ENCODE results near the gene HOMER1.
A peak's percentile ranks its signal among the peaks of the same experiment; 100 is the strongest.
"Not testable (repeated sequence)": the region's sequence is repeated elsewhere in the genome, so short reads cannot be mapped to it uniquely, and the experiment has no call there.

HOMER1 gene

DNA sequence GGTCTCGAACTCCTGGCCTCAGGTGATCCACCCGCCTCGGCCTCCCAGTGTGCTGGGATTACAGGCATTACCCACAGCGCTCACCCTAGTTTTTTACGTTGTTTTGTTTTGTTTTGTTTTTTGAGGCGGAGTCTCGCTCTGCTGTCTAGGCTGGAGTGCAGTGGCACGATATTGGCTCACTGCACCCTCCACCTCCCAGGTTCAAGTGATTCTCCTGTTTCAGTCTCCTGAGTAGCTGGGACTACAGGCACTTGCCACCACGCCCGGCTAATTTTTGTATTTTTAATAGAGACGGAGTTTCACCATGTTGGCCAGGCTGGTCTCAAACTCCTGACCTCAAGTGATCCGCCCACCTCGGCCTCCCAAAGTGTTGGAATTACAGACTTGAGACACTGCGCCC is 2.4 kb upstream of the HOMER1 start:
- DNase-seq, result not testable (repeated sequence)

DNA sequence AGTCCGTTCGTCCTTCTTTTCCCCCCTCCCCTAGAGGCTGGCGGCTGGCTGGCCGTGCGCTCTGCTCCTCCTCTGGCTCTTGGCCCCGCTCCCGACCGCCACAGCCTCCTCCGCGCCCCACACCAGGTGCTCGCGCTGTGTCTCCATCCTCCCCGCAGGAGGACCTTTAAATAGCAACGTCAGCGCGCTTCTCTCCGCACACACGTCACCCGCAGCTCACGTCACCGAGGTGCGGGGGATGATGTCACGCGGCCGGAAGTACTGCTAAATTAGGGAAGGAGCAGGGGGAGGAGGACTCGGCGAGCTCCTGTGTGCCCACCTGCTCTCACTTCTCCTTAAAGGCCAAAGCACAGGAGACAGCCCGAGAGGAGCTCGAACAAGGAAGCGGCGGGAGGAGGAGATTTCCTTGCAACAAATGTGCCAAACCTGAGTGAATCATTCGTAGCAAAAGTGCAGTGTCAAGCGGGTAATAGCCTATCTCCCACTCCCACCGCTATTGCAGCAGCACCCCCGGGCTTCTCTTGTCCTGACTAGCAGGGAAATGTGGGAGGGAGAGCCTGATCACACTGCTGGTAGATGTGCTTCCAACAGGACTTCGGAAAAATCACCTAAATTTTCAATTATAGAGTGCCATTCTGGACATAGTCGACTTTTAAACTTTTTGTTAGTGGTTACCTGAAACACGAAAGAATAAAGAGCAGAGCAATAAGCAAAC is 614 bp upstream of the HOMER1 start:
- peak; percentile 46 for DNase-seq

GRCh38 chr5:79513308-79513703 is 628 bp downstream of the HOMER1 start:
- DNase-seq, result no peak

- no peak for DNase-seq
These were observed 1.2 kb downstream of the HOMER1 start for GRCh38 chr5:79512471-79513307.

DNA sequence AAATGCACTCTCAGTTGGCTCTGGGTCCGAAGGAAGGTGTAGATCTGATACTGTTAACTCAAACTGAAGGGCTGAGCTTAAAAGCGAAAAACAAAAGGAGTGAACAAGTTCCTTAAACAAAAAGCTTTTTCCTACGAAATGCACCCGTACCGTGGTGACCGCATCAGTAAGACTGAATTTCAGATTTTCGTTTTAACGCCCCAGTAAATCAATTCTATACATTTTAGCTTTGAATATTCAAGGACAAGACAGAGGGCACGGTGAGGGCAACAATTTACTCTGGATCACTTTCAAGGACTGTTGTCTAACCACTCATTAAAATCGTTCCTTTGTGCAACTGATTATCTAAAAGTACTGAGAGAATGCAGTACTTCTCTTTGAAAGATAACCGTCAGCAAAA is 1.9 kb downstream of the HOMER1 start:
- DNase-seq, result no peak

GRCh38 chr5:79510638-79511037 is 3.3 kb downstream of the HOMER1 start:
- DNase-seq, result no peak

DNA sequence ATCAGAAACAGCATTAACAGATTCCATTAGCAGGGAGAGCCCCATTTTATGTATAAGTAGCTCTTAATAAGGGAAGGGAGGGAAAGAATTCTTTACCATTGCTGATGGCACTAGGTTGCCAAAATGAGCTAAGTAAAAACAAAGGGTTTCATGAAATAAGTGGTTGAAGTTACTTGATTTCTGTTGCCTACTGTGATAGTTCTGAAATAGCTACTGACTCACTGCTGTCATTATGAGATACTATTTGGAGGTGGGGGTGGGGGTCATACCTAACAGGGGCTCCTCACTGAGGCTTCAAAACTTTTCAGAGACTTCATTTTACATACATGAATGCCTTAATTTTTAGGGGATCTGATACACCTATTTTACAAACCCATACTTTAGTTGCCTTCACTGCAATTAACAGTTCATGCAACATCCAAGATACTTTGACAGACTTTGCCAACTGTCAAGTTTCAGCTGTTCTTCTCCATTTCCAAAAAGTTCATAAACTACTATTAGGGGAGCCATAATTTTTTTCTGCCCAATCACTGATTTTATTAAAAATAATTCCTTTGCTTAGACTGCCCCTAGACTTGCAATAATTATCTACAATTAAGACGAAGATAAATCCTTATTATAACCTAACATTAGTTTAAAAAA is 4.6 kb downstream of the HOMER1 start:
- no peak for DNase-seq

GRCh38 chr5:79508794-79509193 is 5.1 kb downstream of the HOMER1 start:
- no peak for DNase-seq

GRCh38 chr5:79508354-79508753 is 5.6 kb downstream of the HOMER1 start:
- no peak for DNase-seq

- DNase-seq, result no peak
These were observed 6.4 kb downstream of the HOMER1 start for GRCh38 chr5:79507251-79508205.

DNA sequence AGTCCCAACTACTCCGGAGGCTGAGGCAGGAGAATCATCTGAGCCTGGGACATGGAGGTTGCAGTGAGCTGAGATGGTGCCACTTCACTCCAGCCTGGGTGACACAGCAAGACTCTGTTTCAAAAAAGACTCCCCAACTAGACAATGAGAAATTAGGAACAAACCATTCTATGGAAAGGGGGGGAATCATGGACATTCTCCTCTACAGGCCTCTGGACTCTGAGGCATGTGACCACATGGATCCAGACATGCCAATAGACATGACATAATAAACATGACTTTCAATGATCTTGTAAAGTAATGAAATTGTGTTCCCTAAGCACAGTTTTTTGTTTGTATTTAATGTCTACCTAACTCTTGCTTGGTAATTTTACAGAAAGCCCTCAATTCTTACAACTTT is 8.8 kb downstream of the HOMER1 start:
- no peak for DNase-seq

DNA sequence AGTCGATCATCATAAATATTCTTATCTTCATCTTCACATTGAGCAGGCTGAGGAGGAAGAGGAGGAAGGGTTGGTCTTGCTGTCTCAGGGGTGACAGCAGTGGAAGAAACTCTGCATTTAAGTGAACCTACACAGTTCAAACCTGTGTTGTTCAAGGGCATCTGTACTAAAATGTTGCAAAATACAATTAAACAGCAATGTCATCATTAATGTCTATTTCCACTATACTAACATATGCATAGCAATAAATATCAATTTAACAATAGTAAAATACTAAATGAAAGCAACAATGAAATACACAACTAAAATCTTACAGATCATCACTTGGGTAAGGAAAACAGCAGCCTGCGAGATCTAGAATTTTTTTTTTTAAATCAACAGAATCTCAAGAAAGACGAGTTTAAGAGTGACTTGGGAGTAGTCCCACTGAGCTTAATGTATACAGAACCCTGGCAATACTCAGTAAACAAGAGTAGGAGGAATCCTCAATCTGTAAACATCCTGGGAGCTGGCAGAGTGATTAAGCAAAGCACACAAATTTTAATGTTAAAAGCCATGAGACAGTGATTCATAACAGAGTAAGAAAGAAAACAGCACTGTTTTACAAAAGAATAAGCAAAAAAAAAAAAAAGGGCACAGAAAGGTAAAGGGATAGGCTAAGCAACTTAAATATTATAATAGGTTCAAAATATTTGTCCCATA is 10.0 kb downstream of the HOMER1 start:
- DNase-seq, result no peak

DNA sequence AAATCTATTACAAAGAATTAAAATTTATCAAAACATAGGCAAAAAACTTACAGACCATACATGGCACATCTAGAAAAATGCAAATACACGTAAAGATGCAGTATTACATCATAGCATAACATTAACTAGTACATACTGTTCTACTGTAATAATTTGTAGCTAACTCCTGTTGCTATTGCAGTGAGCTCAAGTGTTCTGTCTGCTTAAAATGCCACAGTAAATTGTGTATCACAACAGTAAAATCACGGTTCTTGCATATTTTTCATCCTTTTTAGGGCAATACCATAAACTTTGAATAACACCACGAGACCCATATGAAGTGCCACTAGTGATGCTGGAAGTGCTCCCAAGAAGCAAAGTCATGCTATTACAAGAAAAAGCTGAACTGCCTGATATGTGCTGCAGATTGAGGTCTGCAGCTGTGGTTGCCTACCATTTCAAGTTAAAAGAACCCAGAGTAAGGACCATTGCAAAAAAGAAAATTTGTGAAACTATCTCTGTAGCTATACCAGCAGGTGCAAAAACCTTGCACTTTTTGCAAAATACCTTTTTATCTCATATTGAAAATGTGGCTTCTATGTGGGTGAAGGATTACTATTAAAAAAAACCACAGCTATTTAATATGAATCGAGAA is 14.2 kb downstream of the HOMER1 start:
- no peak for DNase-seq

GRCh38 chr5:79495311-79495710 is 18.6 kb downstream of the HOMER1 start:
- no peak for DNase-seq

DNA sequence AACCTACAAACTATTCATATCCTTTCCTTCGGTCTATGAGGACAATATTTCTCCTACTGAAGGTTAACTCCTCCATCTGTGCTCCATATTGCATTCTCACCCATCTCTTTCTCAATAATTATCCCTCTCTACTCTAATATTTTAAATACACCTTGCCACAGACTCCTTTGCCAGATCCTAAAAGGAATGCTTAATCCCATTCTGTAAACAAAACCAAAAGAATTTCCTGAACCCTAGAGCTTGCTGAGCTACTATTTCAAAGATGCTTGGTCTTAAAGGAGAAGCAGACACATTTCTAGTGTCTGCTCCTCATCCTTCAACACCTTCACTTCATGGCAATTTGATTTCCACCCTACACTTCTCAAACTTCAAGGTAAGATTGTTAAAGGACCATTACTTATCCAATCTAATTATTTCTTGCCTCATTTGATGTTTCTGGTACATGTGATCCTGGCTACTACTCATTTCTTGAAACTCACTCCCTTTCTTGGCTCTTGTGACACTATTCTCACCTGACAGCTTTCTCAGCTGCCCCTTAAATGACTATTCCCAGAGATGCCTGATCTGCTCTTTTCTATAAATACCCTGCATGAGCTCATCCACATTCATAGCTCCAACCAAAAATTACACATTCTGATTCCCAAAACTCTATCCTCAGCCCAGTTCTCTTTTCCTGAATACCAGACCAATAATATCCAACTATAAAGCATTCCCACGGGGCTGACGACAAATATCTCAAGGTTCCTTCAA is 20.2 kb downstream of the HOMER1 start:
- DNase-seq, result no peak

- no peak for DNase-seq
These were observed 22.1 kb downstream of the HOMER1 start for GRCh38 chr5:79491690-79492317.

DNA sequence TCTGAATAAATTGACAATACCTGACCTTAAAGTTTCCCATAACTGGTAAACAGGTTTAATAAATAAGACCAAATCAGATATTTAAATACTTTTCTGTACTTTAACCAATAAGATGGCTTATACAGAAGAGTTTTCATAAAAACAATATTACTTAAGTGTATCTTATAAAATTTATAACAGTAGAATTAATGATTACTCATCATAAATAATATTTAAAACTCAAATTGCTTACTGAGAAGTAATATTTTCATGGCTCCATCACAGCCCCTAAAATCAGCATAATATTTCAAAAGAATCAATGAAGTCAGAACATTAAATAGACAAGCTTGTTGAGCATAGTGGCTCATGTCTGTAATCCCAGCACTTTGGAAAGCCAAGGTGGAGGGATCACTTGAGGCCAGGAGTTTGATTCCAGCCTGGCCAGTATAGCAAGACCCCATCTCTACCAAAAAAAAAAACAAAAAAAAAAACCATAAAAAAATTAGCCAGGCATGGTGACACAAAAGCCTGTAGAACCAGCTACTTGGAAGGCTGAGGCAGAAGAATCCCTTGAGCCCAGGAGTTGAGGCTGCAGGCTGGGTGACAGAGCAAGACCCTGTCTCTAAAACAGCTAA is 23.5 kb downstream of the HOMER1 start:
- no peak for DNase-seq

- DNase-seq, result no peak
These were observed 24.2 kb downstream of the HOMER1 start for GRCh38 chr5:79489773-79490172.

- DNase-seq, result no peak
These were observed 25.2 kb downstream of the HOMER1 start for GRCh38 chr5:79488775-79489174.

GRCh38 chr5:79488058-79488457 is 25.9 kb downstream of the HOMER1 start:
- no peak for DNase-seq
